Thymus (tissue), 11 donors: Measurements from ENCODE around the gene EMD. TPM values are rescaled to one million over a fixed set of nuclear protein-coding genes. Genes with fewer than 3 reads are reported as not detected.

Experiments
- DNase-seq, 9 donors: peaks; one replicate each; pipeline ENCODE4 v3.0.0-alpha.2; 2013; ENCODE audit warnings: low spot score in 9 of 9, low read depth in 6 of 9, missing footprints in 1 of 9
- H3K27ac ChIP-seq, 2 donors: one replicate each; pipeline ENCODE4 v1.5.1; 2013; ENCODE audit warnings: control low read depth in 1 of 2, low read depth in 1 of 2, low read length in 1 of 2, mild to moderate bottlenecking in 1 of 2, moderate library complexity in 1 of 2
- H3K27me3 ChIP-seq, 2 donors: one replicate each; pipeline ENCODE4 v1.5.1; 2013; ENCODE audit warnings: low read length in 1 of 2; ENCODE audit not compliant: control insufficient read depth in 2 of 2, insufficient read depth in 1 of 2
- H3K36me3 ChIP-seq, 2 donors: one replicate each; pipeline ENCODE4 v1.5.1; 2013; ENCODE audit warnings: low read length in 1 of 2, mild to moderate bottlenecking in 1 of 2, moderate library complexity in 1 of 2; ENCODE audit not compliant: control insufficient read depth in 2 of 2, insufficient read depth in 2 of 2
- H3K4me1 ChIP-seq, 2 donors: one replicate each; pipeline ENCODE4 v1.5.1; 2013; ENCODE audit warnings: low read length in 2 of 2; ENCODE audit not compliant: control insufficient read depth in 2 of 2, insufficient read depth in 2 of 2
- H3K4me3 ChIP-seq, 2 donors: one replicate each; pipeline ENCODE4 v1.5.1; 2013; ENCODE audit warnings: low read length in 2 of 2, control low read depth in 1 of 2, mild to moderate bottlenecking in 1 of 2
- H3K9me3 ChIP-seq, 2 donors: one replicate each; pipeline ENCODE4 v1.5.1; 2013; ENCODE audit warnings: low read length in 1 of 2, mild to moderate bottlenecking in 1 of 2; ENCODE audit not compliant: control insufficient read depth in 2 of 2, insufficient read depth in 1 of 2
- WGBS: extraction: QIAGEN DNeasy Blood & Tissue Kit; methylation state at CpG from one replicate; pipeline ENCODE4 v1.1.7; 2013; 5-methylcytosine and 5-hydroxymethylcytosine counted together
- polyA plus RNA-seq: library from polyadenylated mRNA; stranded (reverse); fragments of 200-250 nt; gene quantifications from one replicate; pipeline ENCODE4 v1.2.3, GENCODE V29; 2013
- total RNA-seq: library from RNA; stranded (reverse); fragments of 120-200 nt; gene quantifications from one replicate; pipeline ENCODE4 v1.2.4, GENCODE V29; 2013
- donor health status: healthy.

The EMD gene
- total and polyA plus RNA-seq, 2 donors, result 8.2 to 110 TPM

DNA sequence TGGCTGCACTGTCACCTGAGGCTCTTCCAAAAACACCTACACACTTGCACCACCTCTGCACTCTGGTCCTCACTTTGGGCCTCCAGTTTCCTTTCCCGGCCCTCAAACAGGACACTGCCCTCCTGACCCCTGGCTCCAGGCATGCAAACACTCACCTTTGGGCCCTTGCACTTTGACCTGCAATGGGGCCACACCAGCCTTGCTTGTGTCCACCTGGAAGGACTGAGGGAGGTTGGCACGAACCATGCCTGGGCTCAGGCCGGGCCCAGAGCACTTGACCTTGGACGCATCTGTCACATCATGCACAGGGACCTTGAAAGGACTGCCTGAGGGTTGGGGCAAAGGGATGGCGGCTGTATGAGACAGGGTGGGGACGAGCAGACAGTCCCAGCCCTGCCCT, 20.3 kb upstream of the EMD start:
- Histone ChIP-seq H3K4me1 (no peaks in the 10 kb centered on the region), H3K27ac (no peak overlapping the region), H3K9me3 (peaks cover 0 to 6% of the 10 kb centered on the region in 2 donors), H3K4me3 (no peak overlapping the region), H3K27me3 (no peaks in the 10 kb centered on the region), H3K36me3 (peaks cover 72 to 85% of the 10 kb centered on the region in 2 donors)
- 97% methylated on average over 6 of the region's 6 CpGs for WGBS
- no peak for DNase-seq

DNA sequence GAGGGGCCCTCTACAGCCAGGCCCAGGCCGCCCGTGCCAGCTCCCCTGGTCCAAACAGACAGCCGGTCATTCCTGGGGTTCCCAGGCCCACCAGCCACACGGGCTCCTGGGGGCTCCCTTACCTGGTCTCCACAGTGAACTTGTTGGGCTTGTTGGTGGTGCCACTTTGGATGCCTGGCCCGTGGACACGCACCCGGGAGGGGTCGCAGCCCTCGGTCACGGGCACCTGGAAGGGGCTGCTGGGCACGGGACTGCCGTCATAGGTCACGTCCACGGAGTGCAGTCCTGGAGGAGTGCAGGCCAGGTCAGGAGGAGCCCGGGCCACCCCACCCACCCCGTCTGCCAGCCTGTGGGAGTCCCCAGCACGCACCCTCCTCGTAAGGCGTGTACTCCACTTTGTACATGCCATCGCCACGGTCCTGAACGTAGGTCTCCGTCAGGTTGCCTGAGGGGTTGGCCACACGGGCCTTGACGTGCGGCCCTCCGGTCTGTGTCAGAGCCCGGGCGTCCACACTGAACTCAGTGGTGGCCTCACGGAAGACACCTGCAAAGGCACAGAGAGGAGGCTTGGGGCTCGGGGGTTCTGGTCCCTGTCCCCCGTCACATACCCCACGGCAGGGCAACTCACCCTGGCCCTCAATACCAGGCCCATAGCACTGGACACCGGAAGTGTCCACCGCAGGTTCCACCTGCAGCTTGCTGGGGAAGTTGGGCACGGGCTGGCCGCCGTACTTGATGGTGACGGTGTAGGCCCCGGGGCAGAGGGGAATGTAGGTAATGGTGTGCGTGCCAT, 19.5 kb upstream of the EMD start:
- Histone ChIP-seq H3K27ac (no peak overlapping the region), H3K4me3 (no peak overlapping the region), H3K9me3 (peaks cover 0 to 6% of the 10 kb centered on the region in 2 donors), H3K27me3 (no peaks in the 10 kb centered on the region), H3K36me3 (peaks cover 70 to 85% of the 10 kb centered on the region in 2 donors), H3K4me1 (no peaks in the 10 kb centered on the region)
- 98% methylated on average over 41 of the region's 41 CpGs for WGBS
- DNase-seq, result no peak

DNA sequence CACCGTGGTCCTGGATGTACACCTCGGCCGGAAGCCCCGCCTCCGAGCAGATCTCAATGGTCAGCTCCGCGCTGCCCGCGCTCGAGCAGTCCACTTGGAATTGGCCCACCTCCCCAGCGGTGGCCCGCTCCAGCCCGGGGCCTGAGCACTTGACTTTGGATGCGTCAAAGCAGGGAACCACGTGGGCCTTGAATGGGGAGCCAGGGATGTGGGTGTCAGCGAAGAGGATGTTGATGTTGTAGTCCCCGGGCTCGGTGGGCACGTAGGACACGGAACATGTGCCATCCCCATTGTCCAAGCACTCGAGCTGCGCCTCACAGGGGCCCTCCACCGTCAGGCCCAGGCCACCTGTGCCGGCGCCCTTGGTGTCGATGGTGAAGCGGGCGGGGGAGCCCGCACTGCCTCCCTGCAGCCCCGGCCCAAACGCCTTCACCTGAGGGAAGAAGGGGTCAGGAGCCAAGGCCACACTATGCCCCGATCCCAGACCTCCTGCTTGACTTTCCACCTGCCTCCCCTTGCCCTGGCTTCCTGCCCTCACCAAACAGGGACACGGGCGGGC, 18.9 kb upstream of the EMD start:
- Histone ChIP-seq H3K27ac (no peak overlapping the region), H3K4me1 (no peaks in the 10 kb centered on the region), H3K4me3 (no peak overlapping the region), H3K36me3 (peaks cover 70 to 86% of the 10 kb centered on the region in 2 donors), H3K27me3 (no peaks in the 10 kb centered on the region), H3K9me3 (peaks cover 0 to 11% of the 10 kb centered on the region in 2 donors)
- 99% methylated on average over 34 of the region's 34 CpGs for WGBS
- no peak for DNase-seq

DNA sequence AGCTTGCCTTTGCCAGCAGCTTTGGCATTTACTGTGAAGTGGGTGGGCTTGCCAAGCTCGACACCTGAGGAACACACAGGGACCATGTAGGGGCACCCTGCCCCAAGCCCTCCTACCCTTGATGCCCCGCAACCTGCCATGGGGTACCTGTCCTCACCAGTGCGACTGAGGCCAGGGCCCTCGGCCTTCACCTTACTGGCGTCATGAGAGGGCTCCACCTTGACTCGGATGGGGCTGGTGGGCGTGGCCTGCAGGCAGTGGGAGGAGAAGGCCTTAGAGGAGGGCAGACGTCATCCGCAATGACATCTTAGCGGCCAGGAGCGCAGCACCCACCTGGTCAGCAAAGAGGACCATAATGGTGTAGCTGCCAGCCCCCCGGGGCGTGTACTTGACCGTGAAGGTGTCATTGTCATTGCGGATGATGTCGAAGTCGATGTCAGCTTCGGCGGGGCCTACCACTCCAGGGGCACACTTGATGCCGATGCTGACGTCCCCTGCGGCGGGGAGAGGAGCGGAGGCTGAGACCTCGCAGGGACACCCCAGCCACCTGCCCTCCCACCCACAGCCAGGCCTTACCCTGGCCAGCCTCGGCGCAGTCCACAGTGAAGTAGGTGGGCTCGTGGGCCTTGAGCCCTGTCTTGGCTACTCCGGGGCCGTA, 16.9 kb upstream of the EMD start:
- peaks cover 79 to 88% of the 10 kb centered on the region in 2 donors for H3K36me3 ChIP-seq
- H3K4me1 ChIP-seq, result no peaks in the 10 kb centered on the region
- no peak overlapping the region for H3K4me3 ChIP-seq
- no peaks in the 10 kb centered on the region for H3K27me3 ChIP-seq
- H3K9me3 ChIP-seq, result peaks cover 0 to 17% of the 10 kb centered on the region in 2 donors
- H3K27ac ChIP-seq, result no peak overlapping the region
- 98% methylated on average over 30 of the region's 30 CpGs for WGBS
- DNase-seq, result no peak

DNA sequence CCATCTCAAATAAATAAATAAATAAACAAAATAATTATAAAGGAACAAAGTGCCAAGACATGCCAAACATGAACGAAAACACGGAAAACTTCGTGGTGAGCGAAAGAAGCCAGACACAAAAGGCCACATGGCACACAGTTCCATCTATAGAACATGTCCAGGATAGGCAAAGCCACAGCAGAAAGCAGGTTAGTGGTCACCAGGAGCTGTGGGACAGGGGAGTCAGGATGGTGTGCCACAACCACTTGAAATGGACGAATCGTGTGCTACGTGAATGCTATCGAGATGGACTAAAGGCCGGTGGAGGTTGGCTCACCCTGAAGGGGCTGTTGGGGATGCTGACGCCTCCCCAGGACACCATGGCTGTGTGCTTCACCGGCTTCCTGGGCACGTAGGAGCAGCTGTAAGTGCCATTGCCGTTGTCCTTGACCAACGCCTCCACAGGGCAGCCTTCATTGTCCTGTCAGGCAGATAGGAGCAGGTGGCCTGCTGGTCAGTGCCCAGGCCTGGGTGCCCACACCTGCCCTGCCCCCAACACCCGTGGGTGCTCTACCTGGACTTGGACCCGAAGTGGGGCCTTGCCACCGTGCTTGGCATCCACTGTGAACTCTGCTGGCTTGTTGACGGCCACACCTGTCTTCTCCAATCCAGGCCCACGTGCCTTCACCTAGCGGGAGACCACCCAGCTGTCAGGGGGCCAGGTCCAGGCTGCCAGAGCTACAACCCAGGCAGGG, 15.2 kb upstream of the EMD start:
- Histone ChIP-seq H3K9me3 (peaks cover 0 to 19% of the 10 kb centered on the region in 2 donors), H3K27ac (no peak overlapping the region), H3K4me1 (peaks cover 3 to 10% of the 10 kb centered on the region in 2 donors), H3K27me3 (no peaks in the 10 kb centered on the region), H3K4me3 (no peak overlapping the region), H3K36me3 (peaks cover 76% of the 10 kb centered on the region in 2 donors)
- 97% methylated on average over 20 of the region's 20 CpGs for WGBS
- no peak for DNase-seq

DNA sequence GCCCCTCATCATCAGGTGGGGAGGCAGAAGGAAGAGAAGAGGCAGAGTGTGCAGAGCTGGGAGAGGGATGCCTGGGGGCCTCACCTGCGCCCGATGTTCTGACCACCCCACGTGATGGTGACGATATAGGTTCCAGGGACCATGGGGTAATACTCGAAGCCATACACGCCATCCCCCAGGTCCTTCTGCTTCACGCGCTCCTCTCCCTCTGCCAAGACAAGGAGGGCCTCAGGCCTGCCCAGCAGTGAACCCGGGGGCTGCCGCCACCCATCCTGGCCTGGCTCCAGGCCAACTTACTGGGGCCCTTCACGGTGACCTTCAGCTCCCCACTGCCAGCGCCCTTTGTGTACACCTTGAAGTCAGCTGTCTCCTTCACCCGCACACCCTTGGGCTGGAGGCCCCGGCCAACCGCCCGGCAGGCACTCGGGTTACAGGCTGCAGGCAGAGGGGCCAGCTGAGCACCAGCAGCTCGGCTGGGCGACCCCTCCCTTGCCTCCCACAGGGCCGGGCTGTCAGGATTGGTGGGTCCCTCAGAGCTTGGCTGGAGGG, 14.0 kb upstream of the EMD start:
- no peaks in the 10 kb centered on the region for H3K27me3 ChIP-seq
- no peak overlapping the region for H3K27ac ChIP-seq
- no peak for DNase-seq
- H3K9me3 ChIP-seq, result peaks cover 0 to 22% of the 10 kb centered on the region in 2 donors
- H3K4me1 ChIP-seq, result peaks cover 5 to 22% of the 10 kb centered on the region in 2 donors
- WGBS, result 96% methylated on average over 20 of the region's 20 CpGs
- H3K4me3 ChIP-seq, result no peak overlapping the region
- H3K36me3 ChIP-seq, result peaks cover 64% of the 10 kb centered on the region in 2 donors

DNA sequence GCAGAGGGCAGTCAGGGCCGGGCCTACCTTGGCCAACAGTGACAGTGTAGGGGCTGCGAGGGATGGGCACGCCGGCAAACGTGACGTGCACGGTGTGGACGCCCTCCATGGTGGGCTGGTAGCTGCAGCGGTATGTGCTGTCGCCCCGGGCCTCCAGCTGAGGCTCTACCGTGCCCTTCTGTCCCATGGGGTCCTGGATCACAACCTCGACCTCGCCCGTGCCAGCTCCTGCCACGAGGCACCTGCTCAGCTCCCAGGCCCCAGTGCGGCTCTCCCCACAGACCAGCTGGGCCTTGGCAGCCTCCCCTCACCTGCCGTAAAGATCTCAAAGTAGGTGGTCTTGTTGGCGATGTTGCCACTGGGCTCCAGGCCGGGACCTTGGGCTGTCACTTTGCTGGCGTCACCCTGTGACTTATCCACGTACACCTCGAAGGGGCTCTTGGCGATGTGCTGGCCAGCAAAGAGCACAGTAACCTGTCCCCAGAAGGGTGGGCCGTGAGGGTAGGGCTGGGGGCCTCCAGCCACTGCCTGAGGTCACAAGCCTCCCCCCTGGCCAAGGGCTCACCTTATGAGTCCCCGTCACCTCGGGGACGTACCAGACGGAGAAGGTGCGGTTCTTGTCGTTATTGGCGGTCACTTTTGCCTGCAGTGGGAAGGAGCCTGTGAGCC, 13.0 kb upstream of the EMD start:
- peaks cover 0 to 22% of the 10 kb centered on the region in 2 donors for H3K9me3 ChIP-seq
- no peaks in the 10 kb centered on the region for H3K27me3 ChIP-seq
- no peak overlapping the region for H3K4me3 ChIP-seq
- peaks cover 5 to 22% of the 10 kb centered on the region in 2 donors for H3K4me1 ChIP-seq
- WGBS, result 97% methylated on average over 32 of the region's 32 CpGs
- H3K36me3 ChIP-seq, result peaks cover 58% of the 10 kb centered on the region in 2 donors
- H3K27ac ChIP-seq, result no peak overlapping the region
- no peak for DNase-seq

DNA sequence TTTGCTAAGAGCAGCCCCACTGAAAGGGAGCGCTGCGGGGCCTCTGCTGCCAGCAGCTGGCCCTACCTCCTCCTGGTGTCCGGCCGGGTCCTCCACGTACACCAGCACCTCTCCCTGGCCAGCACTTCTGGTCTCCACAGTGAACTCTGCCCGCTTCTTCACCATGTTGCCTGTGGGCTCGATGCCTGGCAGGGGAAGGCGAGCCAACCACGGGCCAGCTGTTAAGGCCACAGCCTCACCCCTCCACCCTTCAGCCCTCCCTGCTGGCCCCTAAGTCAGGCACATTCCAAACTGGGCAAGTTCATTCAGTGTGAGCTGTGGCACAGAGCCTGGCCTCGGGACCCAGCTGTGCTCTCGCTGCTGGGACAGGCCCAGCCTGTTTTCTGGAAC, 12.4 kb upstream of the EMD start:
- H3K4me1 ChIP-seq, result peaks cover 5 to 23% of the 10 kb centered on the region in 2 donors
- H3K4me3 ChIP-seq, result no peak overlapping the region
- peaks cover 2 to 4% of the 10 kb centered on the region in 2 donors for H3K27me3 ChIP-seq
- H3K36me3 ChIP-seq, result peaks cover 53% of the 10 kb centered on the region in 2 donors
- WGBS, result 96% methylated on average over 11 of the region's 11 CpGs
- no peak overlapping the region for H3K27ac ChIP-seq
- DNase-seq, result no peak
- H3K9me3 ChIP-seq, result peaks cover 0 to 25% of the 10 kb centered on the region in 2 donors
